C4-2B (cell line): Measurements from ENCODE around the gene KRT6B.
"Not testable (repeated sequence)": the region's sequence is repeated elsewhere in the genome, so short reads cannot be mapped to it uniquely, and the experiment has no call there.

Experiments
- H3K27ac ChIP-seq: fragments of 450-650 bp; 2 replicates; pipeline ENCODE4 v1.5.1; 2017
- ZFX ChIP-seq: fragments of 450-650 bp; IDR thresholded peaks from 2 replicates; pipeline ENCODE4 v1.6.1; 2017
- TF ChIP-seq, protein P1 (sequence below): fragments of 450-650 bp; conservative IDR thresholded peaks from 2 replicates; pipeline ENCODE4 v1.5.1; 2017; ENCODE audit warnings: mild to moderate bottlenecking

Gene KRT6B

DNA sequence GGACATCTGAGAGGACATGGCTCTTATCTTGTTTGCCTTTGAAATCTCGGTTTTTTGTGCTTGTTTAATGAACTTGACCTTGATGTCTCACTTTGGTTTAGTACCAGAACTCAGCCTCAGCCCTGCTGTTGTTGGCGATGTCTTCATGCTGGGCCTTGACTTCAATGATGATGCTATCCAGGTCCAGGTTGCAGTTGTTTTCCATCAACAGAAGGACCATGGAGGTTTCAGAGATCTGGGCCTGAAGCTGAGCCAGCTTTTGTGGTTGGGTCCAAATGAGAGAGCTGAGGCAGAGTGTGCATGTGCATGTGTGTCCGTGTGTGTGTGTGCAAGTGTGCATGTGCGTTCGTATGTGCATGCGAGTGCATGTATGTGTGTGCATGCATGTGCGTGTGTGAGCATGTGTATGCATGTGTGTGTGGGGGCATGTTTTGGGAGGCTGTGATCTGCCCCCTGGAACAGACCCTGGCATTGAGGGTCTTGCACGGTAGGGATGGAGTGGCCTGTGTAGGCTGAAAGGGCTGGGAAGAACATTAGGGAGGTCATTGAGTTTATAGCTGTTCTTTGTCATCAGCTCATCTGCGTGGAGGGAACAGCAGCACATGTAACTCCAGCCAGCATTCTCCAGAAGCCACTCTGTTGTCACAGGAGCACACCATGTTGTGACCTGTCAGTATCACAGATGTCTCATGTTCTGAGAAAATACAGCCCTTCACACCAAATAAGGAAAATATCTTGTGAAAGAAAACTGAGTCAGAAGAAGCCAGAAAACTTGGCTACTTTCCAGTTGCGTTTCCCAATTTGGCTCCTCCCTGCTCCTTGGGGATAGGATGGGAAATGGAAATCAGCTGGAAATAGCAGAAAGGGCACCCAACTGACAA is 35.8 kb downstream of the KRT6B start:
- no peak overlapping the region for H3K27ac ChIP-seq
- no peak for TF ChIP-seq ZFX

DNA sequence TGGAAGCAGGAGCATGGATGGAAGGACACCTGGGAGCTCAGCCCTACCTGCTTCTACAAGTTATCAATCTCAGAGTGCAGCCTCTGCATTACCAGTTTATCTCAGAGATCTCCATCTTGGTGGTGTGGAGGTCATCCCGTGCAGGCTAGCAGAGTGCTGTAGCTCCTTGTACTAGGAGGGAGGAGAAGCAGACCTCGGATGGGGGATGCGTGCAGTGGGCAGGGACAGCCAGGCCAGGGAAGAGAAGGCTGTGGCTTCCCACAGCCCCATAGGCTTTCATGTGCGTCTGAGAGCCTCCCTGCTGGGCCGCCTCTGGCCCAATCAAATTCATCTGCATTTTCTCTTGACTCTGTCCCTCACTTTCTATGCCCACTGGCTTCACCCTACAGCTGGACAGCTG is 37.0 kb downstream of the KRT6B start:
- no peak overlapping the region for H3K27ac ChIP-seq
- TF ChIP-seq, protein P1, sequence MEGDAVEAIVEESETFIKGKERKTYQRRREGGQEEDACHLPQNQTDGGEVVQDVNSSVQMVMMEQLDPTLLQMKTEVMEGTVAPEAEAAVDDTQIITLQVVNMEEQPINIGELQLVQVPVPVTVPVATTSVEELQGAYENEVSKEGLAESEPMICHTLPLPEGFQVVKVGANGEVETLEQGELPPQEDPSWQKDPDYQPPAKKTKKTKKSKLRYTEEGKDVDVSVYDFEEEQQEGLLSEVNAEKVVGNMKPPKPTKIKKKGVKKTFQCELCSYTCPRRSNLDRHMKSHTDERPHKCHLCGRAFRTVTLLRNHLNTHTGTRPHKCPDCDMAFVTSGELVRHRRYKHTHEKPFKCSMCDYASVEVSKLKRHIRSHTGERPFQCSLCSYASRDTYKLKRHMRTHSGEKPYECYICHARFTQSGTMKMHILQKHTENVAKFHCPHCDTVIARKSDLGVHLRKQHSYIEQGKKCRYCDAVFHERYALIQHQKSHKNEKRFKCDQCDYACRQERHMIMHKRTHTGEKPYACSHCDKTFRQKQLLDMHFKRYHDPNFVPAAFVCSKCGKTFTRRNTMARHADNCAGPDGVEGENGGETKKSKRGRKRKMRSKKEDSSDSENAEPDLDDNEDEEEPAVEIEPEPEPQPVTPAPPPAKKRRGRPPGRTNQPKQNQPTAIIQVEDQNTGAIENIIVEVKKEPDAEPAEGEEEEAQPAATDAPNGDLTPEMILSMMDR, result no peak
- no peak for TF ChIP-seq ZFX

DNA sequence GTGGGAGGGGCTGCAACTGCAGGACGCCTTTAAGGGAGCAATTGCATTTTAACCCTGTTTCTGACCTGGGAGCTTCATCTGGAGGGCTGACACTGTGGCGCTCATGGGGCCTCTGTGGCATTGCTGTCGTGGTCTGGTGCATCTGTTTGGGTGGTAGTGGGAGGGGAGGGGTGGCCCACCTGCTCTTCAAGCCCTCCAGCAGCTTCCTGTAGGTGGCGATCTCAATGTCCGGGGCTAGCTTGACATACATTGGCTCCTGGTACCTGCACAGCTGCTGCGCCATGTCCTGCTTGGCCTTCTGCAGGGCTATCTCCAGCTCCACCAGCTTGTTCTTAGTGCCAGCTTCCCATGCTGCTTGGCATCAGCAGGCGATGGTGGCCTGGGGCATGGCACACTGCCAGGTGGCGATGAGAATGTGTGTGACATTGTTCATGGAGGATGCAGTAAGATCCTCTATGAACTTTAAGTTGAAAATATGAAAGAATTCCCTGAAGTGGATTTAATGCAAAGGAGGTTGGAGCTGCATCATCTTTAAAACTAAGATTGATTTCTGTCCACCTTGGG is 38.1 kb downstream of the KRT6B start:
- TF ChIP-seq, protein P1, result no peak
- TF ChIP-seq ZFX, result no peak
- no peak overlapping the region for H3K27ac ChIP-seq

DNA sequence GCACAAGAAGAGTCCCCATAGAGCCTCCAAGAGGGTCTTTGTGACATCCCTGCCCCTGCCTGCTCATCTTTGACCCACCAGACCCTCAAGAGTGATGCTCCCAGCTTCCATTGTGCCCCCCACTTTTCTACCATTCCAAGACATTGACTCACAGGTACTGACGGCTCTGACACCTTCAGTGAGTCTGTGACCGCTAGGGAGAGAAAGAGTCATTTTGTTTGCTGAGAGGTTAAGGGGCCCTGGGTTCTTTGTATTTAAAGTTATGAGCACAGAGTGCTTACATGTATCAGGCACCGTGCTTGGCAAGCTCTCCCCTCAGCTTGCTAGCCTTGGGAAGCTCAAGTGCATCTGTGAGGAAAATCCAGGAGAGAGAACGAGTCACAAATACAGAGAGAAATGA is 38.7 kb downstream of the KRT6B start:
- H3K27ac ChIP-seq, result no peak overlapping the region
- no peak for TF ChIP-seq ZFX
- TF ChIP-seq, protein P1, result no peak

DNA sequence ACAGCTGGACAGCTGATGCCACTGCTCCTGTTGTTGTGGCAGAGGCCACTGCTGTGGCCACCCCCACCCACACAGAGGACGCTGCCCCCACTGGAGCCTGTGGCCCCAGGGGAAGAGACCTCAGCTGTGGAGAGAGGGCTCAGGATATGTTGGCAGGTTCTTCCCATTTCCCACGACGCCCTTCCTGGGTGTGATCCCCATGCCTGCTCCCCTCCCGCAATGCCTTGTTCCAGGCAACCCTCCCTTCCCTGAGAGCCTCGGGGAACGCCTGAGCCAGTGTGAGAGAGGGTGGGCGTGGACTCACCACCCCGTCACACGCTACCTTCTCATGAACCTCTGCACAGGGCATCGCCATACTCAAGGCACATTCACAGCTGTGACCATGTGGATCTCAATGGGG is 40.1 kb downstream of the KRT6B start:
- H3K27ac ChIP-seq, result no peak overlapping the region
- no peak for TF ChIP-seq ZFX
- TF ChIP-seq, protein P1, result no peak

DNA sequence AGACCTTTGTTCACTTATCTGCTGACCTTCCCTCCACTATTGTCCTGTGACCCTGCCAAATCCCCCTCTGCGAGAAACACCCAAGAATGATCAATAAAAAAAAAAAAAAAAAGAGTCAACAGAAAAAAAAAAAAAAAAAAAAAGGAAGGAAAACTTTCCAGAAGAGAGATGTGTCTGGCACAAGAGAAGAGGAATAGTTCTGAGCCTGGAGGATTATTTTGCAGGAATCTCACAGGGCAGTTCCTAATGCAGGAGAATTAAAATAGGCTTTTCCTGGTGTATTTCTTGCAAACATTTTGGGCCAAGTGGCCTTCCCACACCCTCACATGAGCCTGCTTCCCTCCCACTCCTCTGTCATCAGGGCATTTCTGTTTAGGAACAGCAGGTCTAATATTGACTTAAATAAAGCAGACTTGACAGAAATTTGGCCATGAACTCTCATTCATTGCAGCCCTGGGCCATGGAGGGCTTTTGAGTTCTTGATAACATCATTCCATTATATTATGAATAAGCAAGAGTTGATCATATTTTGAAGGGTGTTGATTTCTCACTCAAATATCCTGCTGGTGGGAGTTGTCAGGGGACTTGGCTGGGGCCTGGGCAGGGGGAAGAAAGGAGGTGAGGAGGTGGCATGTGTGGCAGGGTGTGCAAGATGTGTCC is 41.2 kb downstream of the KRT6B start:
- not testable (repeated sequence) for H3K27ac ChIP-seq

DNA sequence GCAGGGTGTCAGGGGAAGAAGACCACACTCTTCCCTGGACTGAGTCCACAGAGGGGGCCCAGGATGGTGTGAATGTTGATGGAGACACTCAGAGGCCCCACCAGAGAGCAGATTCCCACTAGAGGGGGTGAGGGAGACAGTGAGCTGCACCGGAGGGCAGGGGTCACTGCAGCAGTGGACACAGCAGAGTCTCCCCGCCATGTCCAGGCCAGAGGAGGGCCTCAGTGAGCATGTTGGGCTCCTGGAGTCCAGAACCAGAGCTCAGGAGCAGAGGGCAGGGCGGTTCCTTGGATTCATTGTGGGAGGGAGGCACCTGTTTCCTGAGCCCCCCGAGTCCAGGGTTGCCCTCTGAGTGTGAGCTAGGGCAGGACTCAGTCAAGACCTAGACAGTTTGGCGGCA is 44.0 kb downstream of the KRT6B start:
- no peak for TF ChIP-seq ZFX
- TF ChIP-seq, protein P1, result no peak
- no peak overlapping the region for H3K27ac ChIP-seq

DNA sequence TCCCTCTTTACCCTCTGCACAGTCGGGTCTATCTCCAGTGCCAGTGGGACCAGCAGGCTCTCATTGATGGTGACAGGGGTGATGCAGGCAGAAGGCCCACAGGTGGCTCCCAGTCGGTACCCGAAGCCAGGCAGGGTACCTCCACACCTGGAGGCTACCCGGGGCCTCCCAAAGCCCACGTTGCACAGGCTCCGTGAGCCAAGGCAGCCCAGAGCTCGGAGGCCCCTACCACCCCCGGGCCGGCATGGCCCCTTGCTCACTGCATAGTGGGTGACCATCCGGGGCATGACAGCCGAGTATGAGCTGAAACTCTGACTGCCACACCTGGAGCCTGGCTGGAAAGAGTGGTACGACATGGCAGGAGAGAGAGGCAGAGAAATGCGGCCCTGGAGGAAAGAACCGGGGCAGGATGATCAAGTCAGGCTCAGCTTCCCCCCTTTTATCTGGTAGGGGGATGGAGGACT is 46.0 kb downstream of the KRT6B start, which contains the start of gene KRT82:
Gene KRT82, minus strand, starts transcription at position 414 of the 464 bp plus-strand sequence. Its CDS starts 58 bp downstream, at position 356.
- H3K27ac ChIP-seq, result no peak within 1 kb of the TSS
- TF ChIP-seq, protein P1, result no peak
- TF ChIP-seq ZFX, result no peak
